GM21825 (cell line): Measurements from ENCODE around the gene KIAA0586.
"Not testable (repeated sequence)": the region's sequence is repeated elsewhere in the genome, so short reads cannot be mapped to it uniquely, and the experiment has no call there.

ENCODE experiments used
- ATAC-seq: cut with Tn5 transposase; IDR thresholded peaks from one replicate; pipeline ENCODE4 v1.9.1; 2021; ENCODE audit warnings: mild to moderate bottlenecking, moderate library complexity; ENCODE audit not compliant: unreplicated experiment

KIAA0586 gene

DNA sequence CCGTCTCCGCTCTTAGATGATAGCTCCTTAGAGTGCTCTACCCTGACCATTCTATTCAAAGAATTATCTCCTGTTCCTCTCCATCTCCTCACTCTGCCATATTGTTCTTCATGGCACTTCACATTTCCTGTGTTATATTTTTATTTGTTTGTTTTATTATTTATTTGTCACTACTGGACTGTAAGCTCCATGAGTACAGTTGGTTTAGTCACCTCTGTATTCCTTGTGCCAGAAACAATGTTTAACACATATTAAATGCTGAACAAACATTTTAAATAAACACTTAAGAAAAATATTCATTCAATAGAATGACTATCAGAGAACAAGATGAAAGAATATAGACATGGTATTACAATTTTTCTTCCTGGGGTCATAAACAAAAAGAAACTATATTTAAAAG is 35.6 kb downstream of the KIAA0586 start:
- no peak for ATAC-seq

GRCh38 chr14:58464652-58465051 is 37.1 kb downstream of the KIAA0586 start:
- no peak for ATAC-seq

DNA sequence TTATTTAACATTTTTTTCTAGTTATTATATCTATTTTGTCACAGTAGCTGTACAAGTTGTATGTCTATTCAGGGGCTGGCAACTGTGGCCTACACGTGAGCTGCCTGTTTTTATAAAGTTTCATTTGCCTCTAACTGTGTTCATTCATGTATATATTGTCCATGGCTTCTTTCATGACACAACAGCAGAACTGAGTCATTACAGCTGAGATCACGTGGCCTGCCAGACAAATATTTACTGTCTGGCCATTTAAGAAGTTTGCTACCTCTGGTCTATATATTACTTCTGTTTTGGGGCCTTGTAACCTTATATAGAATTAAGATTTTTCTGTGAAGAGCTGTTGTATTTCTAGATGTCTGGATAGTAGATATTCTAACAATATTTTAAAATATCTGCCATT is 37.9 kb downstream of the KIAA0586 start:
- ATAC-seq: no peak

- ATAC-seq: no peak
These were observed 38.9 kb downstream of the KIAA0586 start for GRCh38 chr14:58466459-58466858.

- ATAC-seq: no peak
These were observed 40.1 kb downstream of the KIAA0586 start for GRCh38 chr14:58467575-58467974.

DNA sequence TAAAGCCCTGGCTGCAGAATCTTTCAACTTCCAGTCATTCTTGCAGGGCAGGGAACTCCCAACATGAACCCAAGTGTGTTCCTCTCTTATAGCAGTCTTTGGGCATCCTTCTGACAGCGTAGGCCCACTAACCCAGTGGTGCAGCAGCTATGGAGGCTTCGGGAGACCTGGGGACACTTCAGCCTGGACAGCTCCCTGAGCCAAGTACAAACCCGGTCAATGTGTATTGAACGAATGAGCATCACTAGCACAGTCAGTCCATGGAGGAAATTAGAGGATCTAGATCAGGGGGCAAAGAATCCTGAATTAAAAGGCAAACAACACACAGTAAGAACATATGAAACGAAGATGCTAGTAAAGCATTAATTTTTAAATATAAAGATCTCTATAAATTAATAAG is 41.8 kb downstream of the KIAA0586 start:
- ATAC-seq: no peak

DNA sequence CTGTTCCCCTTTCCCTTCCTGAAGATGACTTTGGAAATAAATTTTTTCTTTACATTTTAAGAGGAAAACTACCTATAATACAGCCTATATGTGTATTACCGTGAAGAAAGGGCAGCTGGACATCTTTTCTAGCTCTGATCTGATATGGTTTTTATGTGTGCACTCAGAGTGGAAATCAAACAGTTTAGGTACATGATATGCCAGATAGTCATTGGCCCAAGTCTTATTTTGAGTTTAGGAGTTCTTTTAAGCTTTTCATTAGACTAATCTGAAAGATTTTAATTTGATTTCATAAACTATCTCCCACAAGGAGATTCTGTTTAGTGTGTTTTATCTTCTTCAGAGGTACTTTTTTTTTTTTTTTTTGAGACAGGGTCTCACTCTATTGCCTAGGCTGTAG is 48.8 kb downstream of the KIAA0586 start:
- ATAC-seq: no peak

DNA sequence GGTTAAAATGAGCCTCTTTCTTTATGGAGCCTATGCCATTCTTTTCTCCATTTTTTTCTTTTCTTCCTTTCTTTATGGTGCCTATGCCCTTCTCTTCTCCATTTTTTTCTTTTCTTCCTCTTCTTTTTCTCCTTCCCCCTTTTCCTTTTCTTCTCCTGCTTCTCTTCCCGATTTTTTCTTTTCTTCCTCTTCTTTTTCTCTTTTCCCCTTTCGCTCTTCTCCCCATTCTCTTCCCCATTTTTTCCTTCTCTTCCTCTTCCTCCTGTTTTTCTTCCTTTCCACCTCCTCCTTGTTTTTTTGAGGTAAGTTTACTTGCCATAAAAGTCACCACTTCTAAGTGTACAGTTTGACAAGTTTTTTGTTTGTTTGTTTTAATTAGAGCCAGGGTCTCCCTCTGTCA is 50.1 kb downstream of the KIAA0586 start:
- no peak for ATAC-seq

GRCh38 chr14:58478329-58478728 is 50.8 kb downstream of the KIAA0586 start:
- ATAC-seq: not testable (repeated sequence)

DNA sequence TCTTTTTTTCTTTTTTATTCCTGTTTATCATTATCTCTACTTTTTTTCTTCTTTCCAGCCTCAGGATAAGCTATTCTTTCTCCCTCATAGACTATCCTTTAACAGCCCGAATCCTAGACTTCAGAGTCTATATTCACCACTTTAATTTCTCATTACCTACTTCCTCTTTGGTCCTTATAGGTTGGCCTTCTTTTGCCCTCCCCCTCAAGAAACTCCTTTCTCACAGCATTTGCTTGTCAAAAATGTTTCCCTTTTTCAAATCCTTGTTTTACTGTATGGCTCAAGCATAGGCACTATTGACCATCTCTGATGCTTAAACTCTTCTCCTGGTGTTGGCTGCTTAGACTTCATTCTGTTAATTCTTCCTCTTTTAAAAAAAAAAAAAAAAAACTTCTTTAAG is 52.5 kb downstream of the KIAA0586 start:
- no peak for ATAC-seq

- no peak for ATAC-seq
These were observed 56.7 kb downstream of the KIAA0586 start for GRCh38 chr14:58484176-58484575.

DNA sequence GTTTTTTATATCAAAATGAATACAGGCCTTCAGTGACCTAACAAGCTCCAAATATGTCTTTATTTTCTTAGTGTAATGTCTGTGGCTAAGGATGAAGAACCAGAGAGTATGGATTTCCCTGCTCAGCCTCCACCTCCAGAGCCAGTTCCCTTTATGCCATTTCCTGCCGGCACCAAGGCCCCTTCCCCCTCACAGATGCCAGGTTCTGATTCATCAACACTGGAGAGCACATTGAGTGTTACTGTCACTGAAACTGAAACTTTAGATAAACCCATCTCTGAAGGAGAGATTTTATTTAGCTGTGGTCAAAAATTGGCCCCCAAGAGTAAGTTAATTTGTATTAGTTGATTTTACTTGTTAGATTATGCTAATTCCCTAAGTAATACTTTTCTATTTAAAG is 61.0 kb downstream of the KIAA0586 start:
- no peak for ATAC-seq

DNA sequence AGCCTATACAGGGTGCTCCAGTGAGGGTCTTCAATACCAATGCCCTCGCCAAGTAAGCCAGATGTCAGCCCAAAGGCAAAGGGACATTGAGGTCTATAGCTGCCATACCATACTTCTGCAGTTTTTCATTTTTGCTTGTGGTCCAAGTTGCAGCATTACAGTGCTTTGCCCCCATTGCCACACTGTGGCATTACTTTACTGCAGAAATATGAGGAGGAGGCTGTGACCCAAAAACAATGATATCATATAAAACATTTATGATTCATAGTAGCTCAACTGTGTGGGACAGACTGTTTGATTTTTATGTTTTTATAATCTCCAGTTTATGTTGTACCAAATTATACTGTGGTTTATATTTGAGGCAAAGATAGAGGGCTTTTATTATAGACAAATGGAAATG is 64.1 kb downstream of the KIAA0586 start:
- no peak for ATAC-seq

GRCh38 chr14:58492044-58492443 is 64.5 kb downstream of the KIAA0586 start:
- ATAC-seq: no peak

GRCh38 chr14:58501214-58501816 is 73.8 kb downstream of the KIAA0586 start:
- peak; percentile 73 for ATAC-seq

GRCh38 chr14:58513272-58513671 is 85.8 kb downstream of the KIAA0586 start:
- no peak for ATAC-seq

GRCh38 chr14:58517592-58517991 is 90.1 kb downstream of the KIAA0586 start:
- no peak for ATAC-seq

DNA sequence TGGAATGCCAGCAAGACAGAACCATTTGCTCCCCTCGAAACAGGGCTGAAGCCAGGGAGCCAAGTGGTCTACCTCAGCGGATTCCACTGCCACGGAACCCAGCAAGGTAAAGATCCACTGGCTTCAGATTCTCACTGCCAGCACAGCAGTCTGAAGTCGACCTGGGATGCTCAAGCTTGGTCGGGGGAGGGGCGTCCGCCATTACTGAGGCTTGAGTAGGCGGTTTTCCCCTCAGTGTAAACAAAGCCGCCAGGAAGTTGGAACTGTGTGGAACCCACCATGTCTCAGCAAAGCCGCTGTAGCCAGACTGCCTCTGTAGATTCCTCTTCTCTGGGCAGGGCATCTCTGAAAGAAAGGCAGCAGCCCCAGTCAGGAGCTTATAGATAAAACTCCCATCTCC is 98.2 kb downstream of the KIAA0586 start:
- not testable (repeated sequence) for ATAC-seq

GRCh38 chr14:58533446-58533845 is 105.9 kb downstream of the KIAA0586 start:
- no peak for ATAC-seq

DNA sequence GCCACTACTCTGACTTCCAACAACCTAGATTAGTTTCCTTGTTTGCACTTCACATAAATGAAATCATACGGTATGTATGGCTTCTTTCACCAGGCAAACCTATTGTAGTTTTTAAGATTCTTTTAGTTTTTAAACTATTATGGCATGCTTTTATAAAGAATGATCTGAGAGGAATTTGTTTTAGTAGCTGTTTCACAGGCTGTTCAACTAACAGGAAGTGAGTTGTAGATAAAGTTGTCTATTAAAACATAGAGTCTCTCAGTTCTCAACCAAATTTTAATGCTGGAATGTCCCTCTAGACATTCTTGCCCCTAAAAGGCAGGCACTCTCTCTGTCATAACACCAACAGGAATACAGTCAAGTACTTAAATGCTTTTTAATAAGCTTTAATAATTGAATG is 107.5 kb downstream of the KIAA0586 start:
- ATAC-seq: no peak

- no peak for ATAC-seq
These were observed 109.5 kb downstream of the KIAA0586 start for GRCh38 chr14:58537004-58537403.

- no peak for ATAC-seq
These were observed 113.5 kb downstream of the KIAA0586 start for GRCh38 chr14:58540749-58541632.
